BE2C (cell line): ENCODE results near the gene FLNA.

Experiments
- DNase-seq: peaks from one replicate; pipeline ENCODE4 v3.0.0-alpha.2; 2020
- H3K27me3 ChIP-seq: fragments of 250-450 bp; sonication (Bioruptor Pico); 2 replicates; pipeline ENCODE4 v1.5.1; 2020; ENCODE audit warnings: mild to moderate bottlenecking
- H3K36me3 ChIP-seq: fragments of 250-450 bp; sonication (Bioruptor Pico); 2 replicates; pipeline ENCODE4 v1.5.1; 2020; ENCODE audit warnings: mild to moderate bottlenecking
- H3K4me1 ChIP-seq: fragments of 250-450 bp; sonication (Bioruptor Pico); 2 replicates; pipeline ENCODE4 v1.5.1; 2020
- H3K4me3 ChIP-seq: 2 replicates; pipeline ENCODE4 v1.5.1; 2011; ENCODE audit warnings: low read depth, low read length
- H3K9me3 ChIP-seq: fragments of 250-450 bp; sonication (Bioruptor Pico); 2 replicates; pipeline ENCODE4 v1.5.1; 2020
- TF ChIP-seq, protein P1 (sequence below): IDR thresholded peaks from 2 replicates; pipeline ENCODE4 v1.5.1; 2012; ENCODE audit warnings: mild to moderate bottlenecking, low read depth, low read length

Gene FLNA

DNA sequence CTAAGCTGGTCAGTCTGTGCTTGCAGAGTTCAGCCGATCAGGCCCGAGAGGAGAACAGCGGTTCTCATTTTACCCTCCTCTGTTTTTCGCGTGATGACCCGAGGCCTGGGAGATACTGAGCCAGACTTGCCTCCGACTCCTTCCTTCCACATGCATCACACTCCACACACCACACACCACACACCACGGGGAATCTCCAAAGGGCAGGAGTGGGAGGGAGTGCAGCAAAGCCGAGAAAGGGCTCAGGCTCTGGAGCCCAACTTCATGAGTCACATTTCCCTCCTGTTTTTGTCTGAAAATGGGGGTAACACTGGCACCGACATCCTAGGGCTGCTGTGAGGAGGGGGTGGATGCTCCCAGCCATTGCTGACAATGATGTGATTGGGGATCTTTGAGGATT is 39.9 kb downstream of the FLNA start:
- Histone ChIP-seq H3K36me3 (no peaks in the 10 kb centered on the region), H3K4me1 (no peaks in the 10 kb centered on the region), H3K9me3 (no peaks in the 10 kb centered on the region), H3K4me3 (no peak overlapping the region), H3K27me3 (no peaks in the 10 kb centered on the region)
- no peak for DNase-seq
- TF ChIP-seq, protein P1, sequence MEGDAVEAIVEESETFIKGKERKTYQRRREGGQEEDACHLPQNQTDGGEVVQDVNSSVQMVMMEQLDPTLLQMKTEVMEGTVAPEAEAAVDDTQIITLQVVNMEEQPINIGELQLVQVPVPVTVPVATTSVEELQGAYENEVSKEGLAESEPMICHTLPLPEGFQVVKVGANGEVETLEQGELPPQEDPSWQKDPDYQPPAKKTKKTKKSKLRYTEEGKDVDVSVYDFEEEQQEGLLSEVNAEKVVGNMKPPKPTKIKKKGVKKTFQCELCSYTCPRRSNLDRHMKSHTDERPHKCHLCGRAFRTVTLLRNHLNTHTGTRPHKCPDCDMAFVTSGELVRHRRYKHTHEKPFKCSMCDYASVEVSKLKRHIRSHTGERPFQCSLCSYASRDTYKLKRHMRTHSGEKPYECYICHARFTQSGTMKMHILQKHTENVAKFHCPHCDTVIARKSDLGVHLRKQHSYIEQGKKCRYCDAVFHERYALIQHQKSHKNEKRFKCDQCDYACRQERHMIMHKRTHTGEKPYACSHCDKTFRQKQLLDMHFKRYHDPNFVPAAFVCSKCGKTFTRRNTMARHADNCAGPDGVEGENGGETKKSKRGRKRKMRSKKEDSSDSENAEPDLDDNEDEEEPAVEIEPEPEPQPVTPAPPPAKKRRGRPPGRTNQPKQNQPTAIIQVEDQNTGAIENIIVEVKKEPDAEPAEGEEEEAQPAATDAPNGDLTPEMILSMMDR, result no peak

DNA sequence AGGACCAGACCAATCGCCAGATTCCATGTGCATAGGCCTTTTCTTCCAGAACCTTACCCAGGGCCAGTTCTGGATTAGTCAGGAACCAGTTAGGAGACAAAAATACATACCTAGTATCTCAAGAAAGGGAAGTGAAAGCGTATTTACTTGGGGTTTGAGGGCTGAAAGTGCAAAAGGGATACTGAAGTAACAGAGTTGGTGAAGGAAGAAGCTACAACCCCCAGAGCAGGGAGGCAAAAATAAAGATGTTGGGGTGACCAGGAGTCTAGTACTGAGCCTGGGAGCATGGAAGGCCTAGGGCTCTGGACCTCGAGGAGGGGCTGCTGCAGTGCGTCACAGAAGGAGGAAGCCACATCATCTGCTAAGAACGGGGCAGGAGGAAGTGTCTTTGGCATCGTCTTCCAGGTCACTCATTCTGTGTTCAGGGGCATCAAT is 40.6 kb downstream of the FLNA start:
- no peaks in the 10 kb centered on the region for H3K27me3 ChIP-seq
- no peaks in the 10 kb centered on the region for H3K9me3 ChIP-seq
- H3K4me3 ChIP-seq, result no peak overlapping the region
- no peak for DNase-seq
- TF ChIP-seq, protein P1, result no peak
- H3K4me1 ChIP-seq, result no peaks in the 10 kb centered on the region
- no peaks in the 10 kb centered on the region for H3K36me3 ChIP-seq

DNA sequence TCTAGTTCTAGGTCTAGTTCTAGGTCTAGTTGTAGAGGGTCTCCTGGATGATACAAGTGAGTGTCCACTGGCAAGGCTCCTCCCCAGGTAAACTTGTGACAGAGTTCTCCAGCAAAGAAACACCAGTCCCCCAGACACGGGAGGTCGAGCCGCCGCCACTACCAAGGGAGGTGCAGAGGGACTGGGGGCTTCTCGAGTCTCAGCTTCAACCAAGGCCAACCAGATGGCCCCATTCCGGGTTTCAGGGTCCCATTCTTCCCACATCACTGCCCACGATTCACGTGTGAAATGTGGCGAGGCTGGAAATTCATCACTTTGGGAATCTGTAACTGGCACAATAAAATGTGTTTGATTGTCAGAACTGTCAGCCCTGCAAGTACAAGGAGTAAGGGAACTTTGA is 41.3 kb downstream of the FLNA start:
- no peaks in the 10 kb centered on the region for H3K9me3 ChIP-seq
- H3K4me1 ChIP-seq, result no peaks in the 10 kb centered on the region
- no peak overlapping the region for H3K4me3 ChIP-seq
- H3K36me3 ChIP-seq, result no peaks in the 10 kb centered on the region
- H3K27me3 ChIP-seq, result no peaks in the 10 kb centered on the region
- TF ChIP-seq, protein P1, result no peak
- no peak for DNase-seq

DNA sequence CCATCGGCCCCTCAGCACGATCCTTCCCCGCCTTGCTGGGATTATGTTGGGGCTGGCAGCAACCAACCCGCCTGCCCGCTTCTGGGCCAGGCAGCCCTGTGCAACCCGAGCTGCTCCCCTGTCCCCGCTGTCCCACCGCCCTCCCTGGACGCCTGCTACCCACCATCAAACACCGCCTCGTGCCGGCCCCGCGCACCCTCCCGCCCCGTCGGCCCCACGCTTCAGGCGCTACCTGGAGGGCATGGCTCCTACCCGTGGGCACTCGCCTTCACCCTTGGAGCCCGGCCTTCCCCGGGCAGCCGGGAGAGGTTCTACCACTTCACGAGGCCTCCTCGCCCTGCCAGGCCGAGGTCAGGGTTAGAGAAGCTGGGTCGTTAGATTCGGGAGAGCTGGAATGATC is 41.9 kb downstream of the FLNA start:
- Histone ChIP-seq H3K36me3 (no peaks in the 10 kb centered on the region), H3K4me3 (no peak overlapping the region), H3K9me3 (no peaks in the 10 kb centered on the region), H3K27me3 (no peaks in the 10 kb centered on the region), H3K4me1 (no peaks in the 10 kb centered on the region)
- DNase-seq, result no peak
- TF ChIP-seq, protein P1, result no peak

DNA sequence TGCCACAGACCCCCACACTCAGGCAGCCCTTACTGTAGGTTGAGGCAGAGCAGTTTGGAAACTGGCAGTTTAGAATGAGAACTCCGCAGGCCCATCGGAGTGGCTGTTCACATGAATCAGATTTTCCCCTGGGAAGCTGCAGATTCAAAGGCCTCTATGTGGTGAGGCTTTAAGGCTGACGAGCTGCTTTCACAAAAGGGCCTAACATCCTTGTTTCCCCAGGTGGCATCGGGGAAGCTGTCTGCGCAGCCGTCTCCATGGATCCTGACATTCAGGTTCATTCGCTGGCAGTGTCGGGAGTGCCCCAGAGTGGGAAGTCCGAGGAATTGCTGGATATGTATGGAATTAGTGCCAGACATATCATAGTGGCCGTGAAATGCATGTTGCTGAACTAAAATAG is 45.1 kb downstream of the FLNA start:
- DNase-seq, result no peak
- no peaks in the 10 kb centered on the region for H3K27me3 ChIP-seq
- no peak overlapping the region for H3K4me3 ChIP-seq
- H3K4me1 ChIP-seq, result no peaks in the 10 kb centered on the region
- no peaks in the 10 kb centered on the region for H3K36me3 ChIP-seq
- TF ChIP-seq, protein P1, result no peak
- no peaks in the 10 kb centered on the region for H3K9me3 ChIP-seq

DNA sequence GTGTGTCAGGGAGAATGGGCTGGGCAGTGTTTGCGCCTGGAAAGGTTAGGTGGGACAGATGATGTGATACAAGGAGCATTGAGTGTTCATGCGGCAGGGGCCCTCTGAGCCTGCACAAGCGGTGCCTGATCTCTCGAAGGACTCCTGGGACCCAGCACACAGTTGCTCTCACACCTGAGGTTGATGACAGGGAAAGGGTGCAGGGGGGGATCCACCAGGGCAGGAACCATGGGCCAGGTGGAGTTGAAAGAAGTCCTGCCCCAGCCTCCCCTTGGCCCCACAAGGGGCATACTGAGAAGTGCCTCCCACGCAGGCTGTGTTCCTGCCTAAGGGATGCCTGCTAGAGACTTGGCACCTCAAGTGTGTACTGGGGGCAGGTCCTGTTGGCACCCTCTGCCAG is 45.8 kb downstream of the FLNA start:
- no peaks in the 10 kb centered on the region for H3K27me3 ChIP-seq
- no peaks in the 10 kb centered on the region for H3K9me3 ChIP-seq
- TF ChIP-seq, protein P1, result no peak
- no peaks in the 10 kb centered on the region for H3K4me1 ChIP-seq
- DNase-seq, result no peak
- H3K4me3 ChIP-seq, result no peak overlapping the region
- no peaks in the 10 kb centered on the region for H3K36me3 ChIP-seq
